HG02870 (cell line): Measurements from ENCODE around the gene STK11.

Source experiments
- ATAC-seq: cut with Tn5 transposase; IDR thresholded peaks from one replicate; pipeline ENCODE4 v1.9.1; 2021; ENCODE audit warnings: mild to moderate bottlenecking, moderate library complexity; ENCODE audit not compliant: unreplicated experiment

Gene STK11

DNA sequence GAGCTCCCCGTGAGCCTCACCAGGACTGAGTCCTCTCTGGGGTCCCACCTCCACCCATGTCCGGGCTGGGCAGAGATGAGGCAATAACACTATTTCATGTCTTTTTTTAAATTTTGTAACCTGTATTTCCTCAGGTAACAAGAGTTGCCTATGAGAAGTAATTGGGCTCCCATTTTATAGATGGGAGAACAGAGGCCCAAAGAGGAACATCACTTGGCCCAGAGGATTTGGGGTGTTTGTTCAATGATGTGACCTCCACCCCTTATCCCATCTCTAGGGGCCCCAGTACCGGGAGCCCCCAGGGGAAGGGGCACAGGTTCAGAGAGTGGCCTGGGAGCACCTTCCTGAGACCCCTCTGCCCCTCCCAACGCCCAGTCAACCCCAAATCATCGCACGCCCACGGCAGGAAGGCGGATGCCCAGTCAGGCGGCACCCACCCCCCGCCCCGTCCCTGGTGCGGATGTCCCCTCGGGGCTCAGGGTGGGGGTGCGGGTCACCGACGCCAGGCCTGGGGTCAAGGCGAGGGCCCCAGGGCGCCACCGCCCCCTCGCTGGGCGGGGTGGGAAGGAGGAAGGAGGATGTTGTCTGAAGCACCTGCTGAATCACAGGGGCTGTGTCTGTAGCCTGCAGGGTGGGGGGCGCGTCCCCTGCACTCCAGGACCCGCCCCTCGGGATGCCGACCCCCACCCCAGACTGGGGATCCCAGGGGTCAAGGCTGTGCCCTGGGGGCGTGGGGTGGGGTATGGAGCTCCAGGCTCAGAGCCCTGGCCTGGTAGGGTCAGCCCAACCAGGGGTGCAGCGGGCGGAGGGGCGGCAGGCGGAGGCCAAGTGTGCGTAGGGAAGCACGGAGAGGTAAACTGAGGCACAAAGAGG is 54.5 kb downstream of the STK11 start:
- no peak for ATAC-seq

DNA sequence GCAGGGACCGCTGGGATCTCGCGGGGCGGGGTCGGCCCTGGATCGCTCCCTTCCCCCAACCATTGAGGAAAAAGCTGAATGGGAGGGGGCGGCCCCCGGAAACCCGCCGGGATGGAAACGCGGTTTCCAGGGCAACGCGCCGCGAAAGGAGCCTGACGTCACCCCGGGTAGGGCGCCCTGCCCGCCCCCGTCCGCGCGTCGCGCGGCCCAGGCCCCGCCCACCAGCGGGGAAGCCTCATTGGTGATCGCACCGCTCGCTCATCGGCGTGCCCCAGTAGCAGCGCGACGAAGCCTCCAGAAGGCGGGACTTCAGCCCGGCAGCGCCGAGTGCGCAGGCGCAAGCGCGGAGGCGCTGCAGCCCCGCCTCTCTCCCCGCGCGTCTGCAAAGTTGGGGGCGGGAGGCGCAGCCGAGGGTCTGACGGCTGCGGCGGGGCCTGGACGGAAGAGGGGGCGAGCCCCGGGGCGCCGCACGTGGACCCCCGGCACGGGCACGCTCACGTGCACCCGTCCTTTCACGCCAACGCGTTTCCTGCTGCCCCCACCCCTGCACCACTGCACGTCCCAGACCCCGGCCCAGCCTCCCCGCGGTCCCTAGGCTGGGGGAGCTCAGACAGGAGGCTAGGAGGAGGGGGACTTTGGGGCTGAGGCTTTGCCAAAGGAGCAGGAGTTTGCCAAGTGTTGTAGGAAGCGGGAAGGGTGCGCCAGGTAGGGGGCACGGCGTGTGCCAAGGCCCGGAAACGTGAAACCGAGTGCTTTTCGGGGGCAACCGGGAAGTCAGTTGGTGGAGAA is 55.4 kb downstream of the STK11 start:
- ATAC-seq: peak; percentile 55

DNA sequence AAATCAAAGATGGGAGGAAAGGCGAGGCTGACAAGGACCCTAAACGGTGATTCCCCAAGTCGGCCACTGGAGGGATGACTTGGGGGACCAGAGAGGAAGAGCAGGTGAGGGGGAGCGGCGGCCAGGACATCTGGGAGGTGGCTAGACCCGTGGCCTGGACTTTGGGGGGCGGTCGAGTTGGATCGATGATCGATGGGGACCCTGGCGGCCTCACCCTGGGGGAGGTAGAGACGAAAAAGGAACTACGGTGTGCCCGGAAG is 55.9 kb downstream of the STK11 start:
- no peak for ATAC-seq

DNA sequence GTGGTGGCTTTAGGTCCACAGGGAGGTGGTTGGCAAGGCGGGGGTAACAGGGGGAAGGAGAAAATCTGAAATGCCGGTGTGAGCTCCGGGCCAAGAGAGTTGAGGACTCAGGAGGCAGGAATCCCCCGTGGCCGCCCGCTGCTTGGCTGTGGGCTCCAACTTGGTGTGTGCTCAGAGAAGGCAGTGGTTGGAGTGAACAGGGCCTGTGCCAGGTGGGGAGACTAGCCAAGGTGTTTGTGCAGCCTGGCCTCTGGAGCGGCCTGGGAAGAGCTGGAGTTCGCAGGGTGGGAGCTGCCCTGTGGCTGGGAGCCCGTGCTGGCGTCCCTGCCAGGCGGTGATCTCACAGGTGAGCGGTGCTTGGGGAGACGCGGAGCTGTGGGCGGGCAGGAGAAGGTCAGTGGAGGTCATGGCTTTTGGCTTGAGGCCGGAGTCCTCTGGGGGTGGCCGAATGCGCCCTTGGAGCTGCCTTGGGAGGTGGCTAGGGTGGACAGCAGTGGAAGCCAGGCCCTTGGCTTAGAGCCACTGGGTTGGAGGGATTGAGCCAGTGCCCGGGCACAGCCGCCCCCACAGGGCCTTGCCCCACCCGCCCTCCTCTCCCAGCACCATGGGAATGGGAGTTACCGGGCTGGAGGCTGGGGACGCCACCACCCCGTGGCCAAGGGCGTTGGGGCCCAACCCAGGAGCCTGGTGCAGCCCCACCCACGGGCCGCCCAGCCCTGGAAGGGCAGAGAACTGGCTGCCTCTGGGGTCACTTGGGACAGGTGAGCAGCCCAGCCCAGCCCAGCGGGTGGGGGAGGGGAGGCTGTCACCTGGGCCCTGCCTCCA is 56.4 kb downstream of the STK11 start:
- ATAC-seq: no peak

DNA sequence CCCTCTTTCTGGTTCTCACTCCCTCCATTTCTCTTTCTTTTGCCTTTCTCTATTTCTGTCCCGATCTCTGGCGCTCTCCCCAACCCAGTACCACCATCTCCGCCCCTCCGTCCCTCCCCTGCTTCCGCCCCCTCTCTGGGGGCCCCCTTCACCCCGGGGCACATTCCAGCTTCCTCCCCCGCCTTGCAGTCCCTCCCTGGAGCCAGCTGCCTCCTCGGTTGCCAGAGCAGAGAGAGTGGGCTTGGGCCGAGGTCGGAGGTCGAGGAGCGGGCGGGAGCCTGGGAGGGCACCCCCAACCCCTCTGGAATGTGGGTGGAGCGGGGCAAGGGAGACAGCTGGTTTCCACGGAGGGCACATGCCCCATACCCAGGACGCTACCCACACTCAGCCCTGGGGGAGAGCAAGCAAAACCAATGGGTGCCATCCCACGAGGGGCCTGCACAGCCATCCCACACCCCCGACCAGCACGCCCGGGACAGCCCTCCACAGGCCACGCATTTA is 57.1 kb downstream of the STK11 start:
- ATAC-seq: no peak

DNA sequence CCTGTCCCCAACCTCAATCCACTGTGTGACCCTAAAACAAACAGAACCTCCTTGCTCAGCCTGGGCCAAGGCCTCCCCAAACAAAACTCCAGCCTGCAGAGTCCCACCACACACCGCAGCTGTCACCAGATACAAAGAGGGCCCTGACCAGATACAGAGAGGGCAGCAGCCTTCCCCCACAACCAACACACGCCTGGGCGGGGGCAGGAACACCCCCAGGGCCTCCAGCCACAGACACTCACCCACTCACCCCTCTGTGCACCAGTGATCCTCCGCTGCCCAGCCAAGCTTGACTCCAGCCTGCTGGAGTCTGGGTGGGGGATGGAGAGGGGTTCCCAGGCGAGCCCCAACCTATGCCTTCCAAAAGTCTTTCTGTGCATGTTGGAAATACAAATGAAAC is 57.6 kb downstream of the STK11 start:
- ATAC-seq: no peak

DNA sequence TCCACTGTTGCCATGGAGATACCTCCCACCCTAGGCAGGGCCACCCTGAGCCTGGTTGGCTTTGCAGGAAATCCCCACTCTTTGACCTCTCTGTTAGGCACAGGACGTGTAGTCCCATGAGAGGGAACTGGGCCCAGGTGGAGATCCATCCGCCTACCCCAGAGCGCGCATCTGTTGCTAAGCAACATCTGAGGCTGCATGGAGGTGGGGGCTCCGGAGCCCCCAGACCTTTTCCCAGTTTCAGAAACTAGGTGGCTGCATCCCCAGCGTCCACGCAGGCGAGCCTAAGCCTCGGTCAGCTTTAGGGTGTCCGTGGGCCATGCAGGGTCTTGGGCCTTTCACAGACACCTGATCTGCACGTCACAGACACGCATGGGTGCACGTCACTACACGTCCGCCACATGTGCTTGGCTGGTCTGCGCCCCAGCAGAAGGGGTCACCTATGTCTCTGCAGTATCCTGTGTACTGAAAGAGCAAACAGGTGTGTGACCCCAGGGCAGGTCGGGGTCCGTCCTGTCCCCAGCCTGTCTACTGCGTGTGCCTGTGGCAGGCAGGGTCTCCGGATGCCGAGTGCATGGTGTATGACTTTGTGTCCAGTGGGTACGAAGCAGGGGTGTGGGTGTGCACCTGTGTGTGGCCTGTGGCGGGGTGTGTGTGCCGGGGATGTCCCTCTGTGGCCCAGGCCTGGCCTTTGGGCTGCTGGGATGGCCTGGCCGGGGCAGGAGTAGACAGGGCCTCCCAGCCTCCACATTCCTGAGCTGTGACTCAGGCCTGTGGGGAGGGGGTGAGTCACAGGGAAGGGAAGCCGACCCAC is 59.4 kb downstream of the STK11 start:
- no peak for ATAC-seq

DNA sequence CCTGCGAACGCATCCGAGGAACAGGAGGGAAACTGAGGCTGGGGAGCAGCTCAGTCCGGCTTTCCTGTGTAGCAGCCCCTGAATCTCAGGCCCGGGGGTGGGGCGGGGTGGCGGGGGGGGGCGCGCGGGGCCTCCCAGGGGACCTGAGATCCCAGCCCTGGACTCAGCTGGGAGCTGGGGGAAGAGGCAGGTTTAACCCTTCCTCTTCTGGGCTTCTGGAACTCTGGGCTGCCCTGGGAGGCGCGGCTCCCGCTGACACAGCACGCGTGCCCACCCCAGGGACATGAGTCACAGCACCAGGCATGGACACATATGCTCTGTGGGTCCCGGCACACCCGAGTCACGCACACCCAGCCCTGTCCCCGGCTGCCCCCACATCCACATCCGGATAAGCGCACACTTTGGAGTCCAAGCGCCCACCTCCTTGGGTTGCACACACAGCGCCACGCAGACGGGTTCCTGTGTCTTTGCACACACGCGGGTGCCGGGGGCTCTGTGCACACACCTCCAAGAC is 60.1 kb downstream of the STK11 start:
- ATAC-seq: no peak

DNA sequence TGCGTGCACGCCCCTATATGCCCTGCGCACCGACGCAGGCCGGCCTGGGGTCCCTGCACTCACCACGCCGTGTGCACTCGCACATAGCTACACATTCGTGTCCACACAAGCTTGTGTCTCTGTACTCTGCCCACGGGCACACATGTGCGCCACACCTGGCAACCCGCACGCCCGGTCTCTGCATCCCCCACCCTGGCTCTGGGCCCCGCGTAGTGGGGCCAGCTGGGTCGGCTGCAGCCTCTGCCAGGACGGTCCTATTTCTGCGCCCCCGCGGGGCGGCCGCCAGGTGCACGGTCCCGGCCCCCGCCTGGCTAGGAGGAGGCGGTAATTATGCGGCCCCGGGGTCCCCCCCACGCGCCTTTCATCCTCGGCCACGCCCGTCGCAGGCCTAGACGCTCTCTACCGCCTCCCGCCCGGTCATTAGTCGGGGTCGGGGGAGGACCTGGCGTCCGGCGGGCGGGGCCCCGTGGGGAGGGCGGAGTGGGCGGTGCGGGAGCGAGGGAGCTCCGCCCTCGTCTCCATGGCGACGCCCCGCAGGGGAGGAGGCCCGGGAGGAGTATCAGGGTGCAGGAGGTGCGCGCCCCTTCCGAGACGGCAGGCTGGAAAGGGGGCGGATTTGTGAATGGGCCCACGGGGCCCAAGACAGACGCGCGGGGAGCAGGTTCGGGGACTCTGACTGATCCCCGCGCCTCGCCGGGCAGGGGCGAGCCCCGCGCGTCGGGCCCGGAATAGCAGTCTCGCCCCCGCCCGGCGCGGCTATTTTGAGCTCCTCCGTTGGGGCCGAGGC is 60.7 kb downstream of the STK11 start:
- no peak for ATAC-seq

DNA sequence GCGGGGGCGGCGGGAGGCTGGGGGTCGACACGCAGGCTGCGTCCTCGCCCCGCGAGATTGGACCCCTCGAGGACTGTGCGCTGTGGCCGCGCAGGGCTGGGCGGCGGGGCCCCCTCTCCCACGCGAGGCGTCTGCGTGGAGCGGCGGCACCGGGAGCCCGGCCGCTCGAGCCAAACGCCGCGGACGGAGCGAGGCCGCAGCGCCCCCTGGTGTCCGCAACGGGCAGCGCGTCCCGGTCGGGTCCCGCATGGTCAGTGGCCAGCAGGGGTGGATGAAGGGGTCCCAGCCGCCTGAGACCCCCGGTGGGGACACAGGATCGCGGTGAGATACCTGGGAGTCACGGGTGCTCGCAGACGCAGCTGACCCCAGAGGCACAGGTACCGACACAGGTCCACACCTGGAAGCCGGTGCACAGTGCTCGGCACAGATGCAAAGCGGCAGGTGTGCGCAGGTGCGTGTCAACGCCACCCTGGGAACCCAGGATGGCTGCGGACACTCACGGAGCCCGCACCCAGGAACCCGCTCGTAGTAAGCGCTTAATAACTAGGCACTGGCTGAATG is 61.4 kb downstream of the STK11 start:
- ATAC-seq: no peak

DNA sequence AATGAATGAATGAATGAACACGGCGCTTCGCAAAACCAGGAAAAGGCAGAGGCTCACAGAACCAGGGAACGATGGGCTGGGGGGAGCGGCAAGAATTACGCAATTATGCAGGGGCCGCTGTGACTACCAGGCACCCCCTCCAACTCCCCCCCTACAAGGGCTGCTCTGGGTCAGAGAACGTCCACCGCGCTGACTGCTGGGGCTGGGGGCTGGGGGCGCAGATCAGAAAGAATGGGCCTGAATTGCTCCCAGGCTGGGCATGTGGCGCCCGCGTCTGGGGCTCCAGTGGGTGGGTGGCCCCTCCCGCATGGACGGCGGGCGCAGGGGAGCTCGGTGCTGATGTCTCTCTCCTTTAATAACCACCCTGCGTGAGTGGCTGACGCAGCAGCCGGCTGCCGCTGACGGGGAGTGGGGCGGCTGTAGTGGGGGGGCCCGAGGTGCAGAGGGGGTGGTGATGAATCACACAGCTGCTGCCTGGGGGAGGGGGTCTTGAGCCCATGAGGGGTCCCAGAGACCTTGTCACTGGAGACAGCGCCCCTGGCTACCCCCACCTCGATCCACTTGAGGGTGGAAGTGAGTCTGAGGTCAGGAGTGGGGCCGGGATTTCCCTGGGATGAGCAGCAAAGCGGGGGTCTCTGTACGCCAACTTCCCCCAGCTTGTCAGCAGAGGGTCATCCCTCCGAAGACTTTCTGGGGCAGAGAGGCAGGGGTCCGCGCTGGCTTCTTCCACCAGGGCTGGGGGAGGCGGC is 62.1 kb downstream of the STK11 start:
- no peak for ATAC-seq

DNA sequence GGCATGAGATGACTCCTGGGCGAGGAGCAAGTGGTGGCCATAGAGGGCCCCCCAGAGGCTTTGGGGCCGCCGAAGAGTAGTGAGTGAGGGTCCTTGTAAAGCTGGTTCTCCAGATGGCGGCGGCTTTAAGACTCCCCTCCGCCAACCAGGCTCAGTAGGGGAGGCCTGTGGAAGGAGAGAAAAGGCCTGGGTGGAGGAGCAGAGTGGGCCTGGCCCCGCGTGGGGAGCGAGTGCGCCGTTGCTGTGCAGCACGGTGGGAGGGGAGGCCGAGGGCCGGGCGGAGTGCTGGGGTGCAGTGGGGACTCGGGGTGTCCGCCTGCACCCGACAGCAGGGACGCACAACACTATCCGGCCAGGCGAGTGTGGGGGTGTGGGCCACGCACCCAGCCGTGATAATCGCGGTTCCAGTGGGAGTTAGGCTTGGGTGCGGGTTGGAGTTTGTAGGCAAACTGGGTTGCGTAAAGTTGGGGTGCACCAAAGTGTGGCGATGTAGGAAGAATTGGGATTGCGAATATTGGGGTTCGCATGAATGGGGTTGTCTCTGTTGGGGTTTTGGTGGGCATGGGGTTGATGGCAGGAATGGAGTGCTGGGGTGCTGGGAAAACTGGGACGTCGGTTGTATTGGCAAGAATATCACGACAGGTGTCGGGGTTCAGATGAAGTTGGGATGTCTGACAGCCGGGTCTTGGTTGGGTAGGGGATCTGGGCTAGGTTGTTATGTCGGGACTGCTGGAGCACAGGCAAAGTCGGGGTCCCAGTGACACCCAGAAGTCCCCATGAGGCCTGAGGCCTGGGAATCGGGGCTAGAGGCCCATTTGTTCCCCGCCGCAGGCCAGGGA is 62.9 kb downstream of the STK11 start:
- no peak for ATAC-seq

DNA sequence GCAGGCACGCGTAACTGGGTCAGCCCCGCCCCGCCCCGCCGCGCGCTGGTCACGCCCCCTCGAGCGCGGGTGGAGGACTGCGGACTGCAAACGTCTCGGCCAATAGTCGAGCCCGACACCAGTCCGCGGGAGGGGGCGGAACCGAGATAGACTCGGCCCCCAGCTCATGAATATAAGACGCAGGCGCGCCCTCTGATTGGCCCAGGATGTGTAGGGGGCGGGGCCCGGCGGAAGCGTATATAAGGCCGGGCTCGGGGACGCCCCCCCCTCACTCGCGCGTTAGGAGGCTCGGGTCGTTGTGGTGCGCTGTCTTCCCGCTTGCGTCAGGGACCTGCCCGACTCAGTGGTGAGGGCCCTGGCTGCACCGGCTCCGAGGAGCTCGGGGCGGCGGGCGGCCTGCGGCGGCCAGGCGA is 63.5 kb downstream of the STK11 start, which contains the start of gene CIRBP:
CIRBP (plus strand) TSS at position 268 of the 413 bp plus-strand sequence. CDS start 1,602 bp downstream, outside the sequence.
- peak; percentile 63 for ATAC-seq

DNA sequence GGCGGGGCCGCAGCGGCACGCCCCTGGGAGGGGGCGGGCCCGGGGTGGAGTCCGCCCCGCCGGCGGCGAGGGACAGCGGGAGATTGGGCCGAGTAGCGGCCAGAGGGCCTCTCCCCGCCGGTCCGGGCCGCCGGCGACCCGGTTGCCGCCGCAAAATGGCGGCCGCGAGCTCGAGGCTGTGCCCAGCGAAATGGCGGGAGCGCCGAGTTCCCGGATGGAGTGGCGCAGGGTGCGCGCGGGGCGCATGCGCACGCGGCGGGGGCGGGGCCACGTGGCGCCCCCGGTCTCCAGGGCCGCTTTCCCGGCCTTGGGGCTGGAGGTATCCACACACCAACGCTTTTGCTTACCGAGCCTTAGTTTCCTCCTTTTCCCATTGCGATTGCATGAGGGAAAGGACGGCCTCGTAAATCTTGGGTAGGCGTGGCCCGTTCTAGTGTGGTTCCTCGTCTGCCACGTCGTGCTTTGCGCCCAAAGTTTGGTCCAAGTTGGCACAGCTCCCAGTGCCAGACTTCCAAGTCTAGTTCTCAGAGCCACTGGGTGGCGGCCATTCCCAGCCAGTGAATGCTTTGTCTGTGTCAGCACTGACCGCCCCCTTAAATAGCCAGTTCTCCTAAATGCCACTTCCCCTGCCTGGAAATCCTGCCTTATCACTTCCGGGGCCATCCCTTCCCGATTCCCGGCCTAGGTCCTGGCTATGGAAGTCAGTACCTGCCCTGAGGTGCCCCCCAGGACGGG is 64.1 kb downstream of the STK11 start:
- peak; percentile 27 for ATAC-seq

DNA sequence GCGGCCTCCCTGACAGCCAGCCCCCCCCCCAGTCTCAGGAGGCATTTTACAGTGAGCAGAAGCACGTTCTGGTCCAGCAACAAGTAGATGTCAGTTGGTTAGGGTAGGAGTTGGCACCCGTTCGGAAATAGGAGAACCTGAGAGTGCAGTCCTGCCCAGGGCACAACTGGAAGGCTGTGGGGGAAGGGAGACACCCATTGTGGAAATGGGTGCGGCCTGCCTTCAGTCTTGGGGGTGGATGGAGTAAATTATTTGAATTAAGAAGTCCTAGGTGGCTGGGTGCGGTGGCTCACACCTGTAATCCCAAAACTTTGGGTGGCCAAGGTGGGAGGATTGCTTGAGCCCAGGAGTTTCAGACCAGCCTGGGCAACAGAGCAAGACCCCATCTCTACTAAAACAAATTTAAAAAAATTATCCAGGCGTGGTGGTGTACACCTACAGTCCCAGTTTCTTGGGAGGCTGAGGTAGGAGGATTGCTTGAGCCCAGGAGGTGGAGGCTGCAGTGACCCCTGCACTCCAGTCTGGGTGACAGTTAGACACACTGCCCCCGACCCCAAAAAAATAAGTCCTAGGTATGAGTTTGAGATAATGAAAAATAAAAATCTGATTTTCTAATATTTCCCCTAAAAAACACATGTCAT is 64.8 kb downstream of the STK11 start:
- no peak for ATAC-seq

DNA sequence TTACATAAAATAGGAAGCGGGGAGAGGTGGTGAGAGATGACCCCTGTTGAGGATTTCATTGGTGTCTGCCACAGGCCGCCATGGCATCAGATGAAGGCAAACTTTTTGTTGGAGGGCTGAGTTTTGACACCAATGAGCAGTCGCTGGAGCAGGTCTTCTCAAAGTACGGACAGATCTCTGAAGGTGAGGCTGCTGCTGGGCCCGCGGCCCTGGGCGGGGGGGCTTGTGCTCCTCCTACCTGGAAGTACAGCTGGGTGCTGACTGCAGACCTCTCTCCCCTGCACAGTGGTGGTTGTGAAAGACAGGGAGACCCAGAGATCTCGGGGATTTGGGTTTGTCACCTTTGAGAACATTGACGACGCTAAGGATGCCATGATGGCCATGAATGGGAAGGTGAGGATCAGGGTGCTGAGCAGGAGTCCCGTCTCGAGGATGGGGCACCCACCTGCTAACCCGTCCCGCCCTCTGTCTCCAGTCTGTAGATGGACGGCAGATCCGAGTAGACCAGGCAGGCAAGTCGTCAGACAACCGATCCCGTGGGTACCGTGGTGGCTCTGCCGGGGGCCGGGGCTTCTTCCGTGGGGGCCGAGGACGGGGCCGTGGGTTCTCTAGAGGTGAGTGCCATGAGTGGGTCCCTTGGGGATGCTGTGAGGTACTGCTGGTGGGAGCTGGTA is 65.4 kb downstream of the STK11 start:
- ATAC-seq: no peak
